ENCODE results near the gene KCTD12. TPM values are rescaled to one million over a fixed set of nuclear protein-coding genes. Genes with fewer than 3 reads are reported as not detected.

KCTD12 gene
- total and polyA plus RNA-seq, 12 donors: 12.5 to 80.8 (median 44.9) TPM

- no peaks in the 10 kb centered on the region for H3K9me3 ChIP-seq (replicated peaks in 1 of 3)
- H3K4me1 ChIP-seq (replicated peaks in 1 of 2): no peaks in the 10 kb centered on the region
- TF ChIP-seq POLR2A (IDR thresholded peaks at IDR 0.05) (no peak), CTCF (IDR thresholded peaks at IDR 0.05) (no peak)
- H3K4me3 ChIP-seq: no peak overlapping the region
- H3K27ac ChIP-seq: no peak overlapping the region
- intact Hi-C loops (cut with DNase I): no loop called here
- no peaks in the 10 kb centered on the region for H3K27me3 ChIP-seq
- no peak for DNase-seq
- no peaks in the 10 kb centered on the region for H3K36me3 ChIP-seq (replicated peaks in 1 of 2)
- 38 to 66% (median 52%) methylated on average over 1 to 2 of the region's 2 CpGs for WGBS, 4 donors
Measured at GRCh38 chr13:76894401-76895110, 8.4 kb upstream of the KCTD12 start.

GRCh38 chr13:76892488-76892887 is 6.3 kb upstream of the KCTD12 start:
- no peaks in the 10 kb centered on the region for H3K27me3 ChIP-seq
- H3K4me3 ChIP-seq: no peak overlapping the region
- 62 to 78% (median 66%) methylated on average over 1 of the region's 1 CpG for WGBS, 4 donors
- intact Hi-C loops (cut with DNase I): no loop called here
- no peaks in the 10 kb centered on the region for H3K36me3 ChIP-seq (replicated peaks in 1 of 2)
- no peak for DNase-seq
- no peaks in the 10 kb centered on the region for H3K9me3 ChIP-seq (replicated peaks in 1 of 3)
- no peak overlapping the region for H3K27ac ChIP-seq
- TF ChIP-seq POLR2A (IDR thresholded peaks at IDR 0.05) (no peak), CTCF (IDR thresholded peaks at IDR 0.05) (no peak)
- H3K4me1 ChIP-seq (replicated peaks in 1 of 2): no peaks in the 10 kb centered on the region

DNA sequence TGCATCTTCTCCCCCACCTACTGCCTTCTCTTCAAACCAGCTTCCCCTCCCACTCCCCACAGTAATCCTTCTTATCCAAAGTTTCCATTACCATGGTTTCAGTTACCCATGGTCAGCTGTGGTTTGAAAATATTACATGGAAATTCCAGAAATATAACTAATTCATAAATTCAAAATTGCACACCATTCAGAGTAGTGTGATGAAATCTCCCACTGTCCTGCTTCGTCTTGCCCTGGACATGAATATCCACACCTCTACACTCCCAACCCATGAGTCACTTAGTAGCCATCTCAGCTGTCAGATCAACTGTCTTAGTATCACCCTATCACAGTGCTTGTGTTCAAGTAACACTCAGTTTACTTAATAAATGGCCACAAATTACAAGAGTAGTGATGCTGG is 3.8 kb upstream of the KCTD12 start:
- TF ChIP-seq POLR2A (IDR thresholded peaks at IDR 0.05): no peak
- no peak for TF ChIP-seq CTCF (IDR thresholded peaks at IDR 0.05)
- no peaks in the 10 kb centered on the region for H3K36me3 ChIP-seq (replicated peaks in 1 of 2)
- 65 to 80% (median 79%) methylated on average over 1 of the region's 1 CpG for WGBS, 4 donors
- no peak overlapping the region for H3K27ac ChIP-seq
- intact Hi-C loops (cut with DNase I): no loop called here
- H3K4me1 ChIP-seq (replicated peaks in 1 of 2): peaks cover 3 to 11% of the 10 kb centered on the region in 2 donors
- no peaks in the 10 kb centered on the region for H3K9me3 ChIP-seq (replicated peaks in 1 of 3)
- no peaks in the 10 kb centered on the region for H3K27me3 ChIP-seq
- H3K4me3 ChIP-seq: no peak overlapping the region
- DNase-seq: no peak

DNA sequence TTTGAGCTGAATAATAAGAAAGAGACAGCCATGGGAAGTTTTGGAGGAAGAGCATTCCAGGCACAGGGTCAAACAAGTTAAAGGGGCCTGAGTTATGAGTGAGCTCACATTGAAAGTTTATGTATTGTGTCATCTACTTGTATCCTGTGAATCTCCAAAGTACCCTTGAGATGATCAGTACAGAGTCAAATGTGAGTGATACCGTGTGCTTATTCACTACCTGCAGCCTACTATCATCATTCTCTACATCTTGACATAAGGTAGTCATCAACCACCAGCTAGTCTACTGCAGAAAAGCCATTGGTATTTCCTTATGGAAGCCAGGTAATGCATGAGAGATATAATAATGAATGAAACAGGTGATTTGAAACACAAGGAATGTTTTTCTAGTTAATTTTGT is 3.0 kb upstream of the KCTD12 start:
- DNase-seq: no peak
- H3K27ac ChIP-seq: no peak overlapping the region
- no peaks in the 10 kb centered on the region for H3K27me3 ChIP-seq
- intact Hi-C loops (cut with DNase I): no loop called here
- 91 to 95% (median 93%) methylated on average over 1 of the region's 1 CpG for WGBS, 4 donors
- peaks cover 3 to 11% of the 10 kb centered on the region in 2 donors for H3K4me1 ChIP-seq (replicated peaks in 1 of 2)
- no peak overlapping the region for H3K4me3 ChIP-seq
- TF ChIP-seq POLR2A (IDR thresholded peaks at IDR 0.05): no peak
- no peaks in the 10 kb centered on the region for H3K36me3 ChIP-seq (replicated peaks in 1 of 2)
- H3K9me3 ChIP-seq (replicated peaks in 1 of 3): no peaks in the 10 kb centered on the region

DNA sequence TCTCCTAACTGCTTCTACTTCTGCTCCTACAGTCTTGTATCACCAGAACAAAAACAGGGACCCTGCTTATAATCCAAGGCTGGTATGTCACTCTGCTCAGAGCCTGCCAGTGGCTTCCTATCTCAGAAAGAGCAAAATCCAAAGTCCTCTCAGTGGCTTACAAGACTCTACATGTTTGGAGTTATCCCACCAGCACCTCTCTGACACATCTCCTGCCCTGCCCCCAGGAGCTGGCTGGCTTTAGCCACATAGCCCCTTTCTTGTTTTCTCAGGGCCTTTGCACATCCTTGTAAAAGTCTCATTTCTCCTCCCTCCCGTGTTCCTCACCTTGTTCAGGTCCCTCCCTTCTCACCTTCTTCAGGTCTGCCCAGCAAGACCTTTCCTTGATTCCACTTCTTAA is 2.2 kb upstream of the KCTD12 start:
- no peaks in the 10 kb centered on the region for H3K9me3 ChIP-seq (replicated peaks in 1 of 3)
- H3K4me3 ChIP-seq: no peak overlapping the region
- H3K4me1 ChIP-seq (replicated peaks in 1 of 2): peaks cover 3 to 12% of the 10 kb centered on the region in 2 donors
- H3K27ac ChIP-seq: no peak overlapping the region
- no peak for DNase-seq
- no peaks in the 10 kb centered on the region for H3K27me3 ChIP-seq
- TF ChIP-seq CTCF (IDR thresholded peaks at IDR 0.05) (no peak), POLR2A (IDR thresholded peaks at IDR 0.05) (no peak)
- WGBS, 4 donors: 66 to 100% (median 86%) methylated on average over 1 of the region's 1 CpG
- intact Hi-C loops (cut with DNase I): no loop called here
- H3K36me3 ChIP-seq (replicated peaks in 1 of 2): no peaks in the 10 kb centered on the region
